Measurements from ENCODE around the gene GRID2. TPM values are rescaled to one million over a fixed set of nuclear protein-coding genes. Genes with fewer than 3 reads are reported as not detected.

The GRID2 gene
- total RNA-seq, 1 experiment from 2014 or later = not detected

DNA sequence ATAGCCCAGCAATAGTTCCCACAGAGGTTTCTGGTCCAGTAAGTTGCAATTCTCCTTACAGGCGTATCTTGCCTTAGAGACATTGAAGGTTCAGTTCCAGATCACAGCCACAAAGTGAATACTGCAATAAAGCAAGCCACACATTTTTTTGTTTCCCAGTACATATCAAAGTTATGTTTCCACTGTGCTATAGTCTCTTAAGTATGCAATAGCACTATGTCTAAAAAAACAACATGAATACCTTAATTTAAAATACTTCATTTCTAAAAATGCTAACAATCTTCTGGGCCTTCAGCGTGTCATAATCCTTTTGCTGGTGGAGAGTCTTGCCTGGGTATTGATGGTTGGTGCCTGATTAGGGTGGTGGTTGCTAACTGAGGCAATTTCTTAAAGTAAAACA is 659.1 kb downstream of the GRID2 start:
- DNase-seq (ENCODE audit: low spot score) = no peak

DNA sequence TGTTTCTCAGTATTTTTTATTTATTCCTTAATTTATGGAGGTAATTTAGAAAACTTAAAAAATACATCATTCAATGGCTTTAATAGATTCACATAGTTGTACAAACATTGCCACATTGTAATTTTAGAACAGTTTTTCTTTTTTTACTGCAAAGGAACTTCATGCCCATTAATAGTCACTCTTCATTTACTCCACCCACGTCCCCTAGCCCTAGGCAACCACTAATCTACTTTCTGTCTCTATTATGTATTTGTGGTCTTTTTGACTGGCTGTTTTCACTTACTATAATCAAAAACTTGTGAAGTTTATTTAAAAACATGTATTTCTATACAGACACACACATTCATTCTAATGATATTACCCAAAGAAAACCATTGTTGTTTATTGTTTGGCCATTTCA is 664.8 kb downstream of the GRID2 start:
- DNase-seq (ENCODE audit: low spot score) = no peak

DNA sequence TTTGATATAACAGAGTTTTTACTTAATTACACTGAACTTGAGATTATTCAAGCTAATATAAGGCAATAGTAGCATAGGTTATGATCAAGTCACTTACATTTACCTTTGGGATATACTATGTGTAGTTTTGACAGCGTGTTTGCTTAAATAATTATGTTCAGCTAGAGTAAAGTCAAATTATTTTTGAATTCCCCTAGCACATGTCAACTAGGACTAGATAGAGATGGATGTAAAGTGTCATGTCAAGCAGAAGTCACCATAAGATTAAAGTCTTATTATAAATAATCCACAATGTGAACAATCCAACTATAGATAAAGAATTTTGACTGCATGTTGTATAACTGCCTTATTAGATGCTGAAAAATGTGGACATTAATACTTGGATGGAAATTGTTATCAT is 665.2 kb downstream of the GRID2 start:
- DNase-seq (ENCODE audit: low spot score) = no peak

DNA sequence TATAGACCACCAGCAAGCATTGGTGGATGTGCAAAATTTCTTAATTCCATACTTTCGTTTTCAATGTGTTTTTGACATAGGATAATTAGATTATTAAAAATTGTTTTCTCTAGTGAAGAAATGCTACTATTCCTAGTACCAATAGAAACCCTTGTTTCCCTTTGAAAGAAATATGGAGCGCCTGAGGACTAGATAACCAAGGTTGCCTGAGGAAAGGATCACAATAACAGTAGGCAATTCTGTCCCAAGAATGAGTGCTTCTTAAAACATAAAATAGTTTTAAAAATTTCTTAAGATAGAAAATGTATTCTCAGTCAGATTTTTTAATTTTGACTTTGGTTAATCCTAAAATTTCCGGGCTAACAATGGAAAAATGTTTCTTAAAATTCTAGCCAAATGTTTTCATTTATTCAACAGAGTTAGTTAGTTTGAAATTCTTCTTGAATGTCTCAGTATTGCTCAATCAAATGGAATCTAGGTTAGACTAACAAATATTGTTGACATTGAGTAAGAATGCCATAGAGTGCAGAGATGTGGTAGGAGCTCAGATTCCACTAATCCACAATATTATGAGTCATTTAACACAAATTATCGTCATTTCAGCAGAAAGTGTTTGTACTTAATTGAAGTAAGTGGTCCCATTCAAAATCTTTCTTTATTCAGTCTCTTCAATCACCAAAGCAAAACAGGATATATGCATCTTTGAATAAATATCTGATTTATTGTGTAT is 666.0 kb downstream of the GRID2 start:
- peak; percentile 90 for DNase-seq (ENCODE audit: low spot score)

DNA sequence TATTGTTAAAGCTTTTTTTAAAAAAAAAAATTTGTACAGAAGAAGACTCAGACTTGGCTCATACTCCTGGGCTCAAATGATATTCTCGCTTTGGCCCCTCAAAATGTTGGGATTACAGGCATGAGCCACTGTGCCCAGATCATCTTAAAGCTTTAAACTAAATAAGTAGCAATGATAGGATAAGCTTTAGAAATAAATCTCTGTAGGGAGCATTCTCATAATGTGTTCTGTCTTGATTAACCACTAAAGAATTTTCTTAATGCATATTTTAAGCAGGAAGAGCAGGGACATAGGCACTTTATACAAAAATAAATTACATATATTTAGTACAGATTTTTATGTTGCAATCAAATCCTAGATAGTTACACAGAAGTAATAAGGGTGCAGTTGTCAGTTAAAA is 667.2 kb downstream of the GRID2 start:
- no peak for DNase-seq (ENCODE audit: low spot score)

DNA sequence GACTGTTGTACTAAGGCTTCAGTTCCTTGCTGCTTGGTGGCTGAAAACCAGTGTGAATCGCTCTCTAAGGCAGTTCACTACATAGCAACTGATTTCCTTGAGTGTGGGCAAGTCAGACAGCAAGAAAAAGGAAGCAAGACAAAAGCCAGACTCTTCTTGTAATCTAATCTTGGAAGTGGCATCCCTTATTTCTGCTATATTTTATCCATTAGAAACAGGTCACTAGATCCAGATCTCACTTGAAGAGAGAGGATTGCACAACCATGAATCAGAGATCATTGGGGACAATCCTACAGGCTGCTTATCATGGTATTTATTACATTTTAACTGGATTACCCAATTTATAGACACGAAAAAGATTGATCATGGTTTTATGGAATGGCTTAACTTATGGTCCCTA is 684.5 kb downstream of the GRID2 start:
- DNase-seq (ENCODE audit: low spot score) = no peak

DNA sequence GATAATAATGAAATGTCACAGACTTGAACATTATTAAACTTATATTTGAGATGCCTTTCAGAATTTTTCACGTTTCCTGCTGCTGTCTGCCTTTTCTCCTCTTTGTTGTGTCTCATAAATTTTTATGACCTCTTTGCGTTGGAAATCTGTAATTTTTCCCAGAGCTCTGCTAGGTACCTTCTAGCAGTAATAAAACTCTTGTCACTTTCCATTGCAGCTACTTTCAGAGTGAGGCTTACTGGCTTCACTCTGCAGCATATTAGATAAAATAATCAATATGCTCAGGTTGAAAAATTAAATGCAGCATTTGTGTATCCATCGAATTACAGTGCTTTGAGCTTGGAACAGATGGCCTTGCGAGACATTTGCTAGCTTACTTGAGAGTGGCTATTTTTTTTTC is 689.0 kb downstream of the GRID2 start:
- no peak for DNase-seq (ENCODE audit: low spot score)

DNA sequence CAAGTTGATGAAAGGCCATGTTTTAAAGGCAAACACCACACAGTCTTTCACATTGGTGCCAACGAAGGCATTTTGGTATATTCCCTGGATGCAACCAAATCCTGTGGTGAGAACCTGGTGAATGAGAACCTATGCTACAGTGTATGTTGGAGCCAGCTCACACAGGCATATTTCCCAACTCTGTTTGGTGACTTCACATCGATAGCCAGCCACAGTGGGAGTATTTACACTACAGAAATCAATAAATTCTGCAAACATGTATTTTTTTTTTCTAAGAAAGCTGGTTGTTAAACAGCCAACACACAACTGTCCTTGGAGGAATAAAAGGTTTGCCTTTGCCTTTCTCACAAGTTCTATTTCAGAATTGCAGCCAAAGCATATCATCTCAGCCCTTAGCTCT is 691.0 kb downstream of the GRID2 start:
- DNase-seq (ENCODE audit: low spot score) = no peak

DNA sequence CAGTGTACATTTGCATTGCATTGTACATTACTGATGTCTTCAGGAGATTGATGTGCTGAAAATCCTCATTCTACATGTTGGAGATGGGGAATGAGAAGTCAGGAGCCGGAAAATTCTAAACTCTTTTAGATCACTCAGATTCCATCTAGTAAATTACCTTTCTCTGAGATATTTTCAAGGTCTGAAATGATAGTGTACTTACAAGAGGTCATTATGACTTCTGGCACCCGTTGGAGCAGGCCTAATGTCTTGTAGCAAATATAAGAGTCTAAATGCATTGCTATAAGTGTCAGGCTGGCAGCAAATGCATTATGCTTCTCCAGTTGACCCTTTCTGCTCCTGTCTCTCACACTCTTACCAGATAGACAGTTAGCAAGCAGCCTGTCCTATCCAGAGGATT is 692.8 kb downstream of the GRID2 start:
- no peak for DNase-seq (ENCODE audit: low spot score)

DNA sequence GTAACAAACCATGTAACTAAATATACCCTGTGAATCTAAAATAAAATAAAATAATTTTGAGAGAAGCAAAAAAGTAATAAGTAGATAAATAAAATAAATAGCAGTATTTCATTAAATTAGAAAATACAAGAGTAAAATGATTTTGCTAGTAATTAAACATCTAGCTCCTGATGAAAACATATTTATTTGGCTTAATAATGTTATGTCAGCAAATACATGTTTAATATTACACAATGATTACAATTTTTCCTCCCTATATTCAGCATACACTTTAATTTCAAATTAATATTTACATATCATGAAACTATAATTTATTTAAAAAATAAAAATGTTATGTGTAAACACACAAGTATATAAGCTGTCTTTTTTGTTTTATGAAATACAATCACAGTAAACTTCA is 697.1 kb downstream of the GRID2 start:
- no peak for DNase-seq (ENCODE audit: low spot score)

DNA sequence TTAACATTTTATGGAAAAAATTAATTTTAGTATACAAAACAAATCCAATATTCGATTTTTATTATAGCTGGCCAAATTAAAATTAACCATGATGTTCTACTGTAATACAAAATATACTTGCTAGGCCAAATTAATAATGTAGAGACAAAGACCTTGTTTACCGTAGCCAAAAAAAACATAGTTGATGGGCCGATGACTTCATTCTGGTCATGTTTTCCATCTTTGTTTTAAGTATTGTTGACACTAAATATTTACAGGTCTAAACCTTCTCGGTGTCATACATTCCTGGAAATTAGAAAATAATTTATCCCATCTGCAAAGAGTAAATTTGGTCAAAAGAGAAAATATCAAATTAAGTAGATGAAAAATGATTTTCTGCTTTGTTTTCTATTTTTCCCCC is 698.5 kb downstream of the GRID2 start:
- no peak for DNase-seq (ENCODE audit: low spot score)

DNA sequence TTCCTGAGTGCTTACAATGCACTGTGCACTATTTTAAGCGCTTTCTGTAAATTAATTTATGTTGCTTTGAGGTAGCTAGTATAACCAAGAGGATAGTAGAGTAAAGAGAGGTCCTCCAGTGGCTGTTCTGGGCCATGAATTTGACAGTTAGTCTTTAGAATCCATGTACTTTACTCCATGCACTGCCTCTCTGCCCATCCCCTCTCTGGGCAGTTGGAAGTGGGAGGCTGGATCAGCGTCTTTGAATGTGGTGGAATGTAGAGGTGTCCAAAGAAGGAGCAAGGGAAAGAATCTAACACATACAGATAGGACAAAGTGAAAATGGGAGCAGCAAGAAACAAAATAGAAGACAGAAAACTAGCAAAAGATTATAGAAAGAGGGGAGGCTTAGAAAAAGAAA is 712.6 kb downstream of the GRID2 start:
- DNase-seq (ENCODE audit: low spot score) = no peak

DNA sequence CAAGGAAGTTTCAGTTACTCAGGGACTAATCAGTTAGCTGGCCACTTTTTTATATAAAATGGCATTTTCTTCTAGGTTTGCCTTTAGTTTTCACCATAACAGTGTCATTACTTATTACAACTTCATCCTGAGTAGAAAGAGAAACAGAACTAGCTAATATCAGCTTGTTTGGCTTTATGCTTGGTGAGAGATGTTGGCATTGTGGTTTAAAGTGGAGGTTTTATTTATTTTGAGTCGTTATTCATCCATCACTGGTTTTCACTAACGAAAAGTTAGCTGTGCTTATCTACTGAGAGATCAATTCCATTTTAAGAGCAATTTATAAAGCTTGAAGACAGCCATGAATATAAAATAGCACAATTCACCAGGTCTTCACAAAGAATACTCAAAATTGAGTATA is 714.5 kb downstream of the GRID2 start:
- no peak for DNase-seq (ENCODE audit: low spot score)

DNA sequence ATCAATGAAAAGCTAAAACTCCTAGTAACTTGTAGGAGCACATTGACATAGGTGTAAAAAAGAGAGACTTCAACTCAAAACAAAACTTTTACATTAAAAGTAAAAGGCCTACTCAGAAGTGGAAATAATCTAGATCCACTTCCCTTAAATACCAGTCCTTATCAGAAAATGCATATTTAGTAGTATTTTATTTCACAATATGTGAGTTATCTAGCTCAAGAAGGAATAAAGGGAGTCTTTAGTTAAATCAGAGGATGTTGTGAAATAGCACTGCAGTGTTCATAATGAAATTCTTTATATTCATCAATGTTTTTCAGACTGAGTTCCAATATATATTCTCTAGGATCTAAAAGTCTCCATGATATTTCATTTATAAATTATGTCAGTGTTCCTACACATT is 715.0 kb downstream of the GRID2 start:
- DNase-seq (ENCODE audit: low spot score) = no peak

DNA sequence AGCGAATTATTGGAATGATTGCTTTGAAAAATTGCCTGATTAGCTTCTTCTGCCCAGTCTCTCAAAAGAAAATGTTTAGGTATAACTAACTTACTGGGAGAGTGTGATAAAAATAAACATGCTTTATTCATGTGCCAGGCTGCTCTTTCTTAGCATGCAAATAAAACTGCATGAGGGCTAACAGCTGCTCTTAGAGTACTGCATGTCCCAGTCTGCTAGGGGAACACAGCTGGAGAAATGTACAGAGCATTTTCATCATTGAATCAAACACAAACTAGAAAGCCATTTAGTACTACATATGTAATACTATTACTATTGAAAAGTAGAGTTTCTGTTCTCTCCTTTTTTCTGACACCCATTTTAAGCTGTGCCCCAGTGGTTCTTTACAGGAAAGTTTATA is 726.0 kb downstream of the GRID2 start:
- DNase-seq (ENCODE audit: low spot score) = no peak

DNA sequence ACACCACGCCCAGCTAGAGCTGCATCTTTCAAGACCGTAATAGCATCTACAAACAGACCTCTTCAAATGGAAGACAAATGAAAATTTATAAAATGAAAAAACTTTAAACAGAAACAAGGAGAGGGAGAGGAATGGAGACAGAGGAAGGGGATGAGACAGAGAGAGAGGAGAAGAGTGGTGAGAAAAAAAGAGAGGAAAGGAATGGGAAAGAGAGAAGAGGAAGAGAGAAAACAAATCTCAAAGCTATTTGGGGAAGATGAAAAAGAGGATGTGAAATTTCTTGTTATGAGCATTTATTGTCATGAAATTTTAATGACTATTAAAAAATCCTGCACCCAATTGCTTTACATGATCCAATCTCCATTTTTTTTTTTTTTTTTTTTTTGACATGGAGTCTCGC is 726.9 kb downstream of the GRID2 start:
- DNase-seq (ENCODE audit: low spot score) = no peak

DNA sequence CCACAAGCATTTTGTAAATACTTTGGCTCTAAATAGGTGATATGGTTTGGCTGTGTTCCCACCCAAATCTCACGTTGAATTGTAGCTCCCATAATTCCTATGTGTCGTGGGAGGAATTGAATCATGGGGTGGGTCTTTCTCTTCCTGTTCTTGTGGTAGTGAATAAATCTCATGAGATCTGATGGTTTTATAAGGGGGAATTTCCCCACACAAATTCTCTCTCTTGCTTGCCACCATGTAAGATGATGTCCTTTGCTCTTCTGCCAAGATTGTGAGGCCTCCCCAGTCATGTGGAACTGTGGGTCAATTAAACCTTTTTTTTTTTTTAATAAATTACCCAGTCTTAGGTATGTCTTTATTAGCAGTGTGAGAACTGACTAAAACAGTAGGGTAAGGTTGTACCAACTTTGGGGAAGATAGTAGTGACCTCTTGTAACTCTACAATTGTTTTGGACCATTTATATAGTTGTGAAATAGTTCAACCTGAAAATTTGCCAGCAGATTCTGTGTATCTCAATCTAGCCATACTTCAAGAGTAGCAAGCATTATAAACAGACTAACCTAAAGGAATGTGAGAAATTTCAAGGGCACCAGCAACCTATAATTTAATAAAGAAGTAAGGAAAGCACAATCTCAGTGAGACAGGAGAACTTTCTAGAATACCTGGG is 727.8 kb downstream of the GRID2 start:
- DNase-seq (ENCODE audit: low spot score) = peak; percentile 18

DNA sequence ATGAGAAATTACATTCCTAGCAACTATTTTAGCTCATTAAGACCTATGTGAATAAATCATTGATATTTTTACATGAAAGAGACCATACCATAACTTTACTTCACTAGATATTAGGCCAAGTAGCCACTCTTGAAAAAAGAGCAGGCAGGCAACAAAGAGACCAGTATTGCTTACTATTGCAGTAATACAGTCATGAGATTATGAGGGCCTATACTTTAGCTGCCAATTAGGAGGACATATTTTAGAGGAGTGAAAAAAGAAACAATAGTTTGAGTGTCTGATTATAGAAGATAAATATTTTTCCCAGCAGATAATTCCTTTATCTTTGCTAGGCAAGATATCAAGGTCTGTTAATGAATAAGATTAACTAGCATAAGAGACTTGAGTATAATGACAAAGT is 739.0 kb downstream of the GRID2 start:
- no peak for DNase-seq (ENCODE audit: low spot score)

DNA sequence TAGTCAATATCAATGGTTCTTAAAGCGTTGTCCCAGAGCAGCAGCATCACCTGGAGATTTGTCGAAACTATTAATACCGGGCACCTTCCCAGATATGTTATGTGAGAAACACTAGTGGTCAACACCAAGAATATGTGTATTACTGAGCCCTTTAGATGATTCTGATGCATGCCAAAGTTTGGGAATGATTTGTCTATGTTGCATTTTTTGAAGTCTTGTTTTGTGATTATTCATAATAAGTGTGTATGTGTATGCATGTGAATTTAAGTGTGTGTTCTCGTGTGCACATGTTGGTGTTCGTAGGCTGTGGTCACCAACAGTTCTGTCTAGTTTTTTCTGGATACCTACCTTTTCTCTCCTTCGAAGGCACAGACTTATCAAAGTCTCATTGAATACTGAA is 749.4 kb downstream of the GRID2 start:
- no peak for DNase-seq (ENCODE audit: low spot score)

DNA sequence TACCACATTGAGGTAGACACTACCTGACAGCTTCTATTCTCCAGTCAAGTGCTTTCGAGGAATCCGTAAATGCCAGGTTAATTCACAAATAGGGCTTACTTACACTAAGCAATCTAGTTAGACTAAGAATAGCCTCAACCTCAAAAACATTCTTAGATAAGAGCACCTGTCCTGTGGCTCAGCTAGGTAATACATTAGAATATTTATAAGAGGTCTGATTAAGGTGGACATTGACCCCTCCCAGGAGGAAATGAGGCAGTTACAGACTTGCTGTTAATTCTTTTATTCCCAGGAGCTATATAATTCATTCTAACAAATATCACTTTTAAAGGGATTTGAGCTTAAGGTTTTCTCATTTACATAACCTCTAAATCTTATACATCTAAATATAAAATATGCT is 758.1 kb downstream of the GRID2 start:
- no peak for DNase-seq (ENCODE audit: low spot score)

DNA sequence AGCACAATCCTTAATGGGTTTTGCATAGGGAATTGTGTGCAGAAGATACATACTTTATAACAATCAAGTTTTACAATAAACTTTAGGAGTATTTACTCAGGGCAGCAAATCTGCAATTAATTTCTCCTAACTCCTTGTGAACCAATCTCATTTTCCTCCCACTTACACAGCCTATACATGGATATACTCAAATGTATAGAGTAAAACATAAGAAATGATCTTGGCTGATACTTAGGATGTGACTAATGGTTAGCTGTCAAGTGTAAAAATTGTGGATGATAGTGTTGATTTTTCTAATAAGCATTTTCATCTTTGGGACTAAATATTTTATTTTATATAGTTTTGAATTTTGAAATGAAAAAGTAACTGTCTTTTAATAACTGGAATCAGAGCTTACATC is 759.6 kb downstream of the GRID2 start:
- DNase-seq (ENCODE audit: low spot score) = no peak

DNA sequence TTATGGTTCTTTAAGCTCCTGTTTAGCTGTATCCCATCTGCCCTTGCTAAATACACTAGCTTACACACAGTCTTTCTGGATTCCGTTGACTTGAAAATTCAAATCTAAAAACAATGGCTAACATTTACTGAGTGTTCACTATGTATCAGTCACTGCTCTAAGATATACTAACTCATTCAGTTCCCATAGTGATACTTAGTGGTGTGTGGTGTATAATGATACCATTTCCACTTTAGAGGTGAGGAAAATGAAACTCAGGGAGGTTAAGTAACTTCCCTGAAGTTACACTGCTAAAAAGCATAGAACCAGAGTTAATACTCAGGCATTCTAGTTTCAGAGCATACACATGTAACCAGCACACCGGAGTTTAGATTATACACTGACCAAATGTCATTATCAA is 762.0 kb downstream of the GRID2 start:
- DNase-seq (ENCODE audit: low spot score) = no peak

DNA sequence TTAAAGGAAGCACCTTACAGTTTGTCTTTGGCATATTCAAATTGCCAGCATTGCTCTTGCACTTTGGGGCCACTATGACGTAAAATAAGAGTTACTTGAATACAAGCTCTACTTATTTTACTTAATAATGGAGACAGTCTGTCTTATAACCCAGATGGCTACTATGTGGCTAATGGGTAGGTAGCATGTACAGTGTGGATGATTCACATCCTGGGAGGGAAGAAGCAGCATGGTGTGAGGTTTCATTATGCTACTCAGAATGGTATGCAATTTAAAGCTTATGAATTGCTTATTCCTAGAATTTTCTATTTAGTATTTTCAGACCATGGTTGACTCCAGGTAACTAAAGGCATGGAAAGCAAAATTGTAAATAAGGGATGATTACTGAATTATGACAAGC is 763.0 kb downstream of the GRID2 start:
- DNase-seq (ENCODE audit: low spot score) = peak; percentile 67

DNA sequence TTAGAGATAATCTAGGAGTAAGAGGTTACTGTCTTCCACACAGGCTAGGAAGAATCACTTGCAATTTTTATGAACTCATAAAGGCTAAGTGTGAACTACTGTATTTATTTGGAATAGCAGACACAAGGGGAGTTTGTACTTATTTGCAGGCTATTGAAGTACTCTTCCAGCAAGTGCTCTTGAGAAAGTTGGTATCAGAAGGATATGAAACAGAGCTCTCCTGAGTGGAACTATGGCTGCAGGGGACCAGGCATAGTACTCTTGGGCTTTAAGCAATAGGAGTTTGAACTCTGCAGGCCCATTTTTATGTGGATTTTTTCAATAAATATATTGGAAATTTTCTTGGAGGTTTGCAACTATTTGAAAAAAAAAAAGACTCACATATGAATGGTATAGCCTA is 768.5 kb downstream of the GRID2 start:
- DNase-seq (ENCODE audit: low spot score) = no peak
